ENCODE data around the gene HAUS1. TPM values are rescaled to one million over a fixed set of nuclear protein-coding genes. Genes with fewer than 3 reads are reported as not detected.

Gene HAUS1
- total RNA-seq, 1 donor from 2014 or later: 18.7 TPM

DNA sequence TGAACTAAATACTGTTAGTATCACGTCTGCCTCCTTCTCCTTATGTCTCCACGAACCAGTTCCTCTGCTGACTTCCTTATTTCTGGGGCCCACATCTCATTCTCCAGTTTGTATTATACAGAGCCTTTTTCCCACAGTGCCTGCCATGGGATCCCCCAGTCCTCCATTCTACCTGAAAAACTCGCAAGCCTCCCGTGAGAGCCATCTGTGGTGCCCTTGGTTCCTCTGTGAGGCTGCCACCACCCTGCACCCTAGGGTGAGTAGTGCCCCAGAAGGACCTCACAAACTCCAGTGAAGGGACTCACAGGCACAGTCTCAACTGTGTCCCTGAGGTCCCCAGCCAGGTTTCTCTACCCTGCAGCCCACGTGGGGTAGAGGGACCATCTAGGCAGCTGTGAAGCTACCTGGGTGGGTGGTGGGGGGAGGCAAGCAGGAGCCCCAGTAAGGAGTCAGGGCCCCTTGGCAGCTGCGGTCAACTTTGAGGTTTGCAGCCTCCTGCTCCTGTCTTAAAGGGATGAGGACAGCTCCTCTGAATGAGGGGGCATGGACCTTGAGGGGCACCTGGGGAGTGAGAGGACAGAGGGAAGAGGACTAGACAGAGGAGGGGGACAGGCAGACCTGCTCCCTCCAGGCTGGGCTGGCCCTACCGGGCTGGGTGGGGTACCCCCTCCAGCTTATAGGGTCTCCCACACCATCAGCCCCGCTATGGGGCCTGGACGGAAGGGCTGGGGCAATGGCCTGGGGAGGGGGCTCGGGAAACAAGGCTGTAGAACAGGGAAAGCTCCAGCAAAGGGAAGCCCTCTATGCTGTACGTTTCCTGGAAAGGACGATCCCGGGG, 33.2 kb upstream of the HAUS1 start:
- no peaks in the 10 kb centered on the region for H3K27me3 ChIP-seq (ENCODE audit: control insufficient read depth, insufficient read depth, low read length)
- FAIRE-seq (no peak), DNase-seq (ENCODE audit: low read depth) (no peak)
- peak overlapping the region; percentile 78 for H3K4me3 ChIP-seq (ENCODE audit: low read depth, low read length)
- no peaks in the 10 kb centered on the region for H3K36me3 ChIP-seq (ENCODE audit: control insufficient read depth, insufficient read depth, low read length)
- TF ChIP-seq, protein P1, sequence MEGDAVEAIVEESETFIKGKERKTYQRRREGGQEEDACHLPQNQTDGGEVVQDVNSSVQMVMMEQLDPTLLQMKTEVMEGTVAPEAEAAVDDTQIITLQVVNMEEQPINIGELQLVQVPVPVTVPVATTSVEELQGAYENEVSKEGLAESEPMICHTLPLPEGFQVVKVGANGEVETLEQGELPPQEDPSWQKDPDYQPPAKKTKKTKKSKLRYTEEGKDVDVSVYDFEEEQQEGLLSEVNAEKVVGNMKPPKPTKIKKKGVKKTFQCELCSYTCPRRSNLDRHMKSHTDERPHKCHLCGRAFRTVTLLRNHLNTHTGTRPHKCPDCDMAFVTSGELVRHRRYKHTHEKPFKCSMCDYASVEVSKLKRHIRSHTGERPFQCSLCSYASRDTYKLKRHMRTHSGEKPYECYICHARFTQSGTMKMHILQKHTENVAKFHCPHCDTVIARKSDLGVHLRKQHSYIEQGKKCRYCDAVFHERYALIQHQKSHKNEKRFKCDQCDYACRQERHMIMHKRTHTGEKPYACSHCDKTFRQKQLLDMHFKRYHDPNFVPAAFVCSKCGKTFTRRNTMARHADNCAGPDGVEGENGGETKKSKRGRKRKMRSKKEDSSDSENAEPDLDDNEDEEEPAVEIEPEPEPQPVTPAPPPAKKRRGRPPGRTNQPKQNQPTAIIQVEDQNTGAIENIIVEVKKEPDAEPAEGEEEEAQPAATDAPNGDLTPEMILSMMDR (IDR thresholded peaks at IDR 0.05; ENCODE audit: insufficient read depth, low read length, severe bottlenecking): no peak

DNA sequence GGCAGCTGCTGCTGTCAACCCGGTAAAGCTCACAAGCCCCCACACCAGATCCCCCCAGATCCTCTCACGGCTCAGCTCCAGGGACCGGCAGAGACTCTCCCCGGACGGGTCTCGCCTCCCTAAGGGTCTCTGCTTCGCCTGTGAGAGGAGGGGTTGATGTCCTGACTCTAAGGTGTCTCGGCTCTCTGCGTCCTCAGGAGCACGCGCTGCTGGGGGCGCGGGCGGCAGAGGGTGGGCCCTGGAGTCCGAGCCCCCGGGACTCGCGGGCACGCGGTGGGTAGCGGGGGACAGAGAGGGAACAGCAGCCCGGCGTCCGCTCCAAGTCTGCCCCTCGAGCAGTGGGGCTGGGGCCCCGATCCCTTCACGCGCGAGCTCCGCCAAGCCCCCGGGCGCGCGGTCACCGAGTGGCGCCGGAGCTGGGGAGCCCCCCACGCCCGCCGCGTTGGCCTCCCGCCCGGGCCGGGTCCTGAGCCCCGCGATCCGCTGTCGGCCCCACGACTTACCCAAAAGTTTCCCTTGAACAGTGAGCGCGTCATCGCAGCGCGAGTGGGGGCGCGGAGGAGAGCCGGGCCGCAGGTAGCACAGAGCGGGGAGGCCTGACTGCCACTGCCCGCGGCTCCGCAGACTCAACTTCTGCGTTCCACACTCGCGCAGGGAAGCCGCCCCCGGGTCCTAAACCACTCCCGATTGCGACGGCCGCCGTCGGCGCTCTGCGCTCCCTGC, 32.4 kb upstream of the HAUS1 start, which contains the start of gene PSTPIP2:
PSTPIP2 (minus strand) TSS at position 608 of the 723 bp plus-strand sequence; CDS start at position 536, 72 bp downstream.
- no peak for DNase-seq (ENCODE audit: low read depth)
- Histone ChIP-seq H3K36me3 (ENCODE audit: control insufficient read depth, insufficient read depth, low read length) (no peaks in the 10 kb centered on the region), H3K4me3 (ENCODE audit: low read depth, low read length) (peak within 1 kb of the TSS; percentile 78), H3K27me3 (ENCODE audit: control insufficient read depth, insufficient read depth, low read length) (no peaks in the 10 kb centered on the region)
- no peak for FAIRE-seq
- TF ChIP-seq, protein P1 (IDR thresholded peaks at IDR 0.05; ENCODE audit: insufficient read depth, low read length, severe bottlenecking): no peak

GRCh38 chr18:46072376-46072867, 31.8 kb upstream of the HAUS1 start:
- peak overlapping the region; percentile 78 for H3K4me3 ChIP-seq (ENCODE audit: low read depth, low read length)
- FAIRE-seq (no peak), DNase-seq (ENCODE audit: low read depth) (no peak)
- H3K27me3 ChIP-seq (ENCODE audit: control insufficient read depth, insufficient read depth, low read length): no peaks in the 10 kb centered on the region
- no peaks in the 10 kb centered on the region for H3K36me3 ChIP-seq (ENCODE audit: control insufficient read depth, insufficient read depth, low read length)
- TF ChIP-seq, protein P1 (IDR thresholded peaks at IDR 0.05; ENCODE audit: insufficient read depth, low read length, severe bottlenecking): no peak

DNA sequence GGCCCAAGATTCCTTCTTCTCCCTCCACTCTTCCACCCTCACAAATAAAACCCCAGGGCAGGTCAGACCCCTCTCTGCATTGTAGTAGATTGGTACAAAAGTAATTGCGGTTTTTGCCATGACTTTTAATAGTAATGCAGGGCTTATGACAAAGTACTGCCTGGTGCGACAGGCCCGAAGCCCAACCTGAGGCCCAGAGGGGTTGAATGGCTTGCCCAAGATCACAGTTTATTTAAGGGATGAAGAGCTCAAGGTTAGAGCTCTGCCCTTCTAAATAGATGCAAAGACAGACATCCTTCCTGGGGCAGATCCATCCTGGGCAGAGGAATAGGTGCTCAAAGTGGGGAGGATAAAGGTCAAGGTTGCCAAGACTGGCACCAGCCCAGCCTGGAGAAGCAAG, 31.2 kb upstream of the HAUS1 start:
- Histone ChIP-seq H3K4me3 (ENCODE audit: low read depth, low read length) (no peak overlapping the region), H3K27me3 (ENCODE audit: control insufficient read depth, insufficient read depth, low read length) (no peaks in the 10 kb centered on the region), H3K36me3 (ENCODE audit: control insufficient read depth, insufficient read depth, low read length) (no peaks in the 10 kb centered on the region)
- TF ChIP-seq, protein P1 (IDR thresholded peaks at IDR 0.05; ENCODE audit: insufficient read depth, low read length, severe bottlenecking): no peak
- DNase-seq (ENCODE audit: low read depth): no peak
- FAIRE-seq: no peak

DNA sequence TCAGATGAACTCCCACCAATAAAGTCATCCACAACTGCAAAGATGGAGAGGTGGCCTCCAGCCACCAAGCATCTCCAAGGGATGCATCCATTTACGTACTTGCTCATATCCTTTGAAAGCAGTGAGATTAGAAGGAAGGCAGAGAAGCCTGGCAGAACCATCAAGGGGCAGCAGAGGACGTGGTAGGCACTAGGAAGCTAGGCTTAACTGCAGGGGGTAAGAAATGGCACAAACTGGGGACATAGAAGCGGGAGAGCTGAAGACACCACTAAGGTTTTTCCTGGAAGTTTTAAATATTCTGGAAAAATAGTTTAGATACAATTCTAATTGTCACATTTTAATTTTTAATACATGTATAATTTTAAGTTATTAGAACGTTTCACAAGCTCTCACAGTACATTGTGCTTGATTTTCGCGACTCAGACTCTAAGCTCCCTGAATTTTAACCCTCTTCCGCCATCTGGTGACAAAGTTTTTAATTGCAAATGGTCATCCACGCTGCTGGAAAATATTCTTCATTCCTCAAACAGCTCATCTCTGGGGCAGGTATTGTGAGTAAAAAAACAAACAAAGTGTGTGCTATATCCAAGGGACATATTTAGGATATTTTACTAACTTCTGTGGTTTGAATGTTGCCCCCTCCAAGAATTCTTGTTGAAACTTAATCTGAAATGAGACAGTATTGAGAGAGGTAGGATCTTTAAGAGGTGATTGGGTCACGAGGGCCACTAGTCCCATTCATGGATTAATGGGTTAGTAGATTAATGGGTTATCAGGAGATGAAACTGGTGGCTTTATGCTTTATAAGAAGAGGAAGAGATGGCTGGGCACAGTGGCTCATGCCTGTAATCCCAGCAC, 30.5 kb upstream of the HAUS1 start:
- Histone ChIP-seq H3K27me3 (ENCODE audit: control insufficient read depth, insufficient read depth, low read length) (no peaks in the 10 kb centered on the region), H3K4me3 (ENCODE audit: low read depth, low read length) (no peak overlapping the region), H3K36me3 (ENCODE audit: control insufficient read depth, insufficient read depth, low read length) (no peaks in the 10 kb centered on the region)
- DNase-seq (ENCODE audit: low read depth) (peak; percentile 78), FAIRE-seq (no peak)
- TF ChIP-seq, protein P1 (IDR thresholded peaks at IDR 0.05; ENCODE audit: insufficient read depth, low read length, severe bottlenecking): peak; percentile 42

All from bronchial epithelial cell (primary cell).